ENCODE results near the gene TMC3.

Gene TMC3

DNA sequence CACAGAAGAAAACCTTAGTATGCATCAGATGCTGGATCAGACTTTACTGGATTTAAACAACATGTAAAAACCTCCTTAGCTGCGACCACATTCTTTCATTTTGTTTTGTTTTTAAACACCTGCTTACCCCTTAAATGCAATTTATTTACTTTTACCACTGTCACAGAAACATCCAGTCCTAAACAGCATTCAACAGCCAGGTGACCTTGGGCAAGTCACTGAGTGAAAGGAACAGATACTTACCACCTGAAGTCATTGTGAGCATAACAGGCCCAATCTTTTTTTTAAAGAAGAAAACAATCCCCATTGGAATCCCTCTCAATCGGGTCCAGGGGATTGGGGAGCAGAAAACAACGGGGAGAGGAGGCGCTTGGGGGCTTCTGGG lies 50.5 kb downstream of the TMC3 start:
- TF ChIP-seq, protein P1, sequence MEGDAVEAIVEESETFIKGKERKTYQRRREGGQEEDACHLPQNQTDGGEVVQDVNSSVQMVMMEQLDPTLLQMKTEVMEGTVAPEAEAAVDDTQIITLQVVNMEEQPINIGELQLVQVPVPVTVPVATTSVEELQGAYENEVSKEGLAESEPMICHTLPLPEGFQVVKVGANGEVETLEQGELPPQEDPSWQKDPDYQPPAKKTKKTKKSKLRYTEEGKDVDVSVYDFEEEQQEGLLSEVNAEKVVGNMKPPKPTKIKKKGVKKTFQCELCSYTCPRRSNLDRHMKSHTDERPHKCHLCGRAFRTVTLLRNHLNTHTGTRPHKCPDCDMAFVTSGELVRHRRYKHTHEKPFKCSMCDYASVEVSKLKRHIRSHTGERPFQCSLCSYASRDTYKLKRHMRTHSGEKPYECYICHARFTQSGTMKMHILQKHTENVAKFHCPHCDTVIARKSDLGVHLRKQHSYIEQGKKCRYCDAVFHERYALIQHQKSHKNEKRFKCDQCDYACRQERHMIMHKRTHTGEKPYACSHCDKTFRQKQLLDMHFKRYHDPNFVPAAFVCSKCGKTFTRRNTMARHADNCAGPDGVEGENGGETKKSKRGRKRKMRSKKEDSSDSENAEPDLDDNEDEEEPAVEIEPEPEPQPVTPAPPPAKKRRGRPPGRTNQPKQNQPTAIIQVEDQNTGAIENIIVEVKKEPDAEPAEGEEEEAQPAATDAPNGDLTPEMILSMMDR (conservative IDR thresholded peaks at IDR 0.05): no peak
- peak overlapping the region; percentile 78 for H3K27ac ChIP-seq

DNA sequence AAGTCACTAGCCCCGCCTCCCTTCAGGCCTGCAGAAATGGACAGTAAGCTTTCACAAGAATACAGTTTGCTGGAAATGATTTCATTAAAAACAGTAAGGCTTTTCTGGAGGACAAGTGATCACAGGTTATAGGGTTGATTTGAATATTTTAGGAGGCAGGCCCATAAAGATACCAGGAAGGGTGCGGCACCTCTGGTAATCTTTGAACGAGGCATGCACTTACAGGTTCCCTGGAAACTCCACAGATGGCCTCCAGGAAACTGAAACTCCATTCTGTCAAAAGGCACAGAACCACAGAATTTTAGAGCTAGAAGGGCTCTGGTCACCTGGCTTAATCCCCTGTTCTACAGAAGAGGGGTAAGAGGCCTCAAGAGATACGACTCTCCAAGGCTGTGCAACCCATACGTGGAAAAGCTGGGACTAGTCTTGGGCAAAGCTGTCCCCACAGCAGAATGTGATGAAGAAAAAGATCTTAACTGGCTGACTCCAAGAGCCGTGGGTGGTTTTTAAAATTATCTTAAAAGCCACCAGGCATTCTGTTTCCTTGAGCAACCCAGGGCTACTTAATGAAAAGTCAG lies 51.2 kb downstream of the TMC3 start:
- TF ChIP-seq, protein P1 (conservative IDR thresholded peaks at IDR 0.05): no peak
- H3K27ac ChIP-seq: no peak overlapping the region

- no peak overlapping the region for H3K27ac ChIP-seq
- TF ChIP-seq, protein P1 (conservative IDR thresholded peaks at IDR 0.05): no peak
Measured at GRCh38 chr15:81321667-81322066, 52.3 kb downstream of the TMC3 start.

DNA sequence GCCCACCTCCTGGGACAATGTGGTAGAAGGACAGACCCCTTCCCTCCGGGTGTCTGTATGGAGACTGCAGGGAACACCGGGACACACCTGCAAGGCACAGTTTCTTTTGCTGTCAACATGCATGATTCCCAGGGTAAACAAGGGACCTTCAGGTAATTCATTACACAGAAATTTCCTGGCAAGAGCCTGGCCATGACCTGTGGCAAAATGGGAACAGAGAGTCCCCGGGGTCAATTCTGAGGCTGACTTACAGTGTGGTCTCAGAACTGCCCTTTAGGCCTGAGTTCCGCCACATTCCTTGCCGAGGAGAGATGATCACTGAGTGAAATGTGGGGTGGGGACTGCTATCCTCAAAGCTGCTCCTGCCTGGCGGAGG lies 56.4 kb downstream of the TMC3 start:
- TF ChIP-seq, protein P1 (conservative IDR thresholded peaks at IDR 0.05): no peak
- H3K27ac ChIP-seq: no peak overlapping the region

DNA sequence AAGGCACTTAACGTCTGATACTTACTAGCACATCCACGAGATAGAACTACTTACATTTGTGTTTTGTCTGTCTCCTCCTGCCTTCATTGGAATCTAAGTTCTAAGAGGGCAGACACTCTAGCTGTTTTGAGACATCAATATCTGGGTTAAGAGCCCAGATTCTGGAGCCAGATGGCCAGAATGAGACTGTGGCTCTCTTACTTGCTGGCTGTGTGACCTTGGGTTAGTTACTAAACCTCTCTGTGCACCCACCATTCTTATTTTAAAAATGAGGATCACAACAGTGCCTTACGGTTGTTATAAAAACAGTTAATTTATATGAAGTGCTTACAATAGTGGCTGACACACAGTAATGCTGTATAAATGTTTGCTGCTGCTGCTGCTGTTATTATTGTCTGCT lies 57.7 kb downstream of the TMC3 start:
- H3K27ac ChIP-seq: no peak overlapping the region
- TF ChIP-seq, protein P1 (conservative IDR thresholded peaks at IDR 0.05): no peak

DNA sequence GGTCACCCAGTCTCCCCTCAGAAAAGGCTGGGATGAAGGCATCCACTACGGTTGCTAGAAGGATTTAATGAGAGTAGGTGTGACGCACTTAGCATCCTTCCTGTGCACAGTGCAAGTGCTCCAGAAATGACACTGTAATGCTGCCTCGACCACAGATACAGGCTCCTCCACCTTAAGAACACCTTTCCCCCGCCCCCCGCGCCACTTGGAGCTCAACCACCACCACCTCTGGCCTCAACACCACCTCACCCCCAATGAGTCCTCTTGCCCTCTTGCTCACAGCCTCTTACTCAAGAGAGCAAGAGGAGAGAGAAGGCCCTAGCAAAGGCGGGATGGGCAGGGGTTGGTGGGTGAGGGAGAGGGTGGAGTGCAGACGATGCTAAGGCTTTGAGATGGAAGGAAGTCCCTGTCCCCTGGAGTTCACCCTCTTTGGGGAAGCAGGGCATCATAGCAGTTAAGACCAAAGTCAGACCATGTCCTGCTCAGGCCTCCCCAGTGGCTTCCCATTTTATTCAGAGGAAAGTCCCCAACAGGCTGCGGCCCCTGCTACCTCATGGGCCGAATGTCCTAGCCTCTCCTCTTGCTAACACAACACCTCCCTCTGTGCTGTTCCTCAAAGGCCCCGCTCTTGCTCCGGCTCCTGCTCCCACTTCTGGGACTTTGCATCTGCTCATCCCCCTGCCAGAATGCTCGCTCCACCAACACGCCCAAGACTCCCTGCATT lies 58.4 kb downstream of the TMC3 start:
- no peak overlapping the region for H3K27ac ChIP-seq
- TF ChIP-seq, protein P1 (conservative IDR thresholded peaks at IDR 0.05): no peak

- no peak overlapping the region for H3K27ac ChIP-seq
- TF ChIP-seq, protein P1 (conservative IDR thresholded peaks at IDR 0.05): no peak
Measured at GRCh38 chr15:81314378-81314777, 59.6 kb downstream of the TMC3 start.

Measured in VCaP (cell line).